ENCODE results near the gene TTYH1. TPM values are rescaled to one million over a fixed set of nuclear protein-coding genes. Genes with fewer than 3 reads are reported as not detected.

Gene TTYH1
- total and polyA plus RNA-seq, 2 of the 8 experiments (the other 6 are each of a cell fraction or from before 2014, with no cell fraction given) = 26.7 to 46.5 TPM

GRCh38 chr19:54395685-54396084 lies 19.6 kb upstream of the TTYH1 start:
- H3K23ac ChIP-seq (ENCODE audit: insufficient read length) = no peak overlapping the region
- no peaks in the 10 kb centered on the region for H3K9me3 ChIP-seq (ENCODE audit: insufficient read depth in 2 of 2, low read depth in 1 of 2, low read length in 1 of 2)
- no peak overlapping the region for H3K4me3 ChIP-seq (ENCODE audit: extremely low read depth in 1 of 4, insufficient read depth in 2 of 4, low read depth in 3 of 4, low read length in 4 of 4)
- FAIRE-seq (no peak), DNase-seq (ENCODE audit: low read depth in 1 of 2, low spot score in 2 of 2) (no peak)
- H4K8ac ChIP-seq (ENCODE audit: extremely low read depth, insufficient read depth, low read length) = no peak overlapping the region
- POLR2A ChIA-PET (ENCODE audit: partially characterized antibody) = no interaction called here
- H2AFZ ChIP-seq (ENCODE audit: low read length) = no peak overlapping the region
- H3K14ac ChIP-seq (ENCODE audit: insufficient read length) = no peak overlapping the region
- no peaks in the 10 kb centered on the region for H3K79me2 ChIP-seq (ENCODE audit: control insufficient read depth in 1 of 2, insufficient read depth in 2 of 2, low read length in 2 of 2)
- no peaks in the 10 kb centered on the region for H3K79me1 ChIP-seq (ENCODE audit: low read depth, low read length)
- H2BK15ac ChIP-seq (ENCODE audit: low read length) = no peak overlapping the region
- 88% methylated on average over 8 of the region's 8 CpGs; no CpG with 5 or more reads in 1 of the 2 experiments for WGBS, 2 experiments (ENCODE audit: extremely low coverage in 1 of 2, insufficient coverage in 1 of 2, insufficient read length in 1 of 2, insufficient replicate concordance in 2 of 2, low coverage in 1 of 2, low lambda C conversion rate in 2 of 2, missing lambda C conversion rate in 1 of 2)
- H4K20me1 ChIP-seq (replicated peaks in 1 of 2; ENCODE audit: control insufficient read depth in 1 of 2, insufficient read depth in 2 of 2, low read length in 2 of 2) = no peaks in the 10 kb centered on the region
- no peak overlapping the region for H3K4ac ChIP-seq (replicated peaks; ENCODE audit: insufficient read length, low read depth, low read length)
- H3K4me2 ChIP-seq (ENCODE audit: insufficient read depth in 1 of 2, low read depth in 2 of 2, low read length in 2 of 2) = no peak overlapping the region
- CTCF ChIA-PET (ENCODE audit: partially characterized antibody) = interaction anchor here (0.7 kb wide), 1 partner anchor 37 kb away, joined by 3 read pairs; no protein-coding TSS in a partner anchor
- no peak overlapping the region for H2BK12ac ChIP-seq (ENCODE audit: low read depth, low read length)
- no peak overlapping the region for H3K56ac ChIP-seq (replicated peaks; ENCODE audit: insufficient read length, low read depth, low read length)
- H3K23me2 ChIP-seq (ENCODE audit: low read depth, low read length) = no peaks in the 10 kb centered on the region
- no peak overlapping the region for H2AK5ac ChIP-seq (ENCODE audit: low read depth, low read length)
- H3K36me3 ChIP-seq (ENCODE audit: control insufficient read depth in 2 of 4, insufficient read depth in 4 of 4, low read length in 3 of 4) = no peaks in the 10 kb centered on the region
- no peaks in the 10 kb centered on the region for H3K27me3 ChIP-seq (replicated peaks in 1 of 4; ENCODE audit: control insufficient read depth in 3 of 4, extremely low read depth in 1 of 4, insufficient read depth in 3 of 4, low read length in 3 of 4)
- H2BK20ac ChIP-seq (ENCODE audit: low read length) = no peak overlapping the region
- H2BK120ac ChIP-seq (replicated peaks; ENCODE audit: low read depth, low read length) = no peak overlapping the region
- H3K27ac ChIP-seq (ENCODE audit: low read depth, low read length) = no peak overlapping the region
- no peak overlapping the region for H4K5ac ChIP-seq (ENCODE audit: insufficient read length, low read depth, low read length)
- no peak overlapping the region for H4K91ac ChIP-seq (replicated peaks; ENCODE audit: insufficient read length, low read length)
- peaks cover 0 to 9% (median 6%) of the 10 kb centered on the region in 4 experiments; a peak in 5 of 7 replicates for H3K4me1 ChIP-seq (replicated peaks in 1 of 4; ENCODE audit: control insufficient read depth in 3 of 4, insufficient read depth in 4 of 4, low read length in 3 of 4)
- H2BK5ac ChIP-seq (ENCODE audit: low read depth, low read length) = no peak overlapping the region
- H3K9ac ChIP-seq (replicated peaks in 1 of 4; ENCODE audit: extremely low read depth in 1 of 4, low read depth in 3 of 4, low read length in 3 of 4) = no peak overlapping the region
- no peak overlapping the region for H3K18ac ChIP-seq (ENCODE audit: extremely low read depth, low read length)
- TF ChIP-seq SP2 (IDR thresholded peaks at IDR 0.05; ENCODE audit: low read length) (no peak), POLR2AphosphoS5 (IDR thresholded peaks at IDR 0.05; ENCODE audit: low read depth, low read length) (no peak), HDAC2 (IDR thresholded peaks at IDR 0.05; ENCODE audit: borderline replicate concordance in 1 of 2, low read depth in 2 of 2, low read length in 2 of 2) (no peak), RFX5 (IDR thresholded peaks at IDR 0.05; ENCODE audit: borderline replicate concordance, low read depth, low read length) (no peak), PHF8 (conservative IDR thresholded peaks at IDR 0.05; ENCODE audit: low read depth, low read length) (no peak), POU5F1 (IDR thresholded peaks at IDR 0.05; ENCODE audit: low read depth, low read length) (no peak), TAF7 (optimal IDR thresholded peaks at IDR 0.05; ENCODE audit: borderline replicate concordance, low read depth, low read length) (no peak)

All from H1 (cell line).